ENCODE data around the gene HS3ST3B1.

DNA sequence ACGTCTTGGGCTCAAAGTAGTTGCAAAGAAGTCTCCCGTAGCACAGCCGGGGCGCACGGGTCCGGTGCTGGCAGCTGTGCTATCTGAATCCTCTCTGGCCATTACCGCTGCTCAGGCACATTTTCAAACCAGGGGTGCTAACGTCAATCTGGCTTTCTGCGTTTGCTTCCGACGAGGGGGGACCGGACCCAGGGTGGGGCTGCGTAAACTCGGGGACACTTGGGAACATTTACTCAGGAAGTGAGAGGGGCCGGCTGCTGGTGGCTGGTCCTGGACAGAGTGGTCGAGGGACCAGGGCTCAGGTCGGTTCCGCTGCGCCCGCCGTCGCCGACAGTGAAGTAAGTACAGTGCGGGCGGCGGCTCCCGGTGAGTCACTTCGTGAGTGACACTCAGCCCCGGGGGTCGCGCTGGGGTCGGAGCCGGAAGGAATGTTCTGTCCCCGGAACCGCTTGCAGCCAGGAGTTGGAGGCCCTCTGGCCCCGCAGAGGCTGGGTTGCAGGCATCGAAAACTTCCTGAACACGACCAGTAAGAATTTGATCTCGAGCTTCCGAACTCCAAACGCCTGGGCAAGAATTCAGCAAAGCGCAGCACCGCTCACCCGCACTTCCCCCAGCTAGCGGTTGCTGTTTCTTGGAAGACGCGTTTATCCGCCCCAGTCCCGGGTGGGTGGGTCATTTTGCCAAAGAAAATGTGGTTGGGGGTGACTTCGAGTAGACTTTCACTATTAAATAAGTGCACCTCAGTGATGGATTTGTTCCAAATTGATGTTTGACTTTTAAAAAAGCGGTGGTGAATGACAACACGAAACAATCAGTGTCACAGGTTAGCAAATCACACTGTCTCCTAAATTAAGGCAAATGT lies 1.4 kb upstream of the HS3ST3B1 start:
- TF ChIP-seq POLR2A (IDR thresholded peaks at IDR 0.05) (no peak), CTCF (IDR thresholded peaks at IDR 0.05 in 4 of 5, conservative IDR thresholded peaks at IDR 0.05 in 1 of 5) (no peak)
